OCI-LY7 (cell line): ENCODE data around the gene BUD13. TPM values are rescaled to one million over a fixed set of nuclear protein-coding genes. Genes with fewer than 3 reads are reported as not detected.

Experiments
- BruUV-seq: library from RNA; stranded (reverse); fragments of 400-500 nt; replicated peaks from 2 replicates; lab custom pipeline; 2021; lab: Mats Ljungman, UMichigan
- CTCF ChIA-PET: fragments of 300-600 bp; sonication (Branson Sonifier 250); formaldehyde crosslinking; loops from one replicate; lab custom pipeline; 2022; ENCODE audit warnings: antibody characterized with exemption; ENCODE audit not compliant: unreplicated experiment; lab: Charles Lee
- POLR2A ChIA-PET: fragments of 300-600 bp; sonication (Branson Sonifier 250); formaldehyde crosslinking; loops from one replicate; lab custom pipeline; 2022; ENCODE audit warnings: antibody characterized with exemption; lab: Charles Lee
- DNase-seq: peaks from one replicate; pipeline ENCODE4 v3.0.0-alpha.2; 2015; ENCODE audit warnings: low spot score
- H2AFZ ChIP-seq: fragments of 200-600 bp; sonication (generic), shearing (Covaris generic); 2 replicates; pipeline ENCODE4 v1.6.1; 2014; ENCODE audit warnings: mild to moderate bottlenecking, antibody characterized with exemption, low read length, moderate library complexity
- H3K27ac ChIP-seq: fragments of 200-600 bp; sonication (generic); 2 replicates; pipeline ENCODE4 v1.5.1; 2014; ENCODE audit warnings: mixed run types, low read depth, mild to moderate bottlenecking, moderate library complexity, low read length, inconsistent platforms; ENCODE audit not compliant: poor library complexity, severe bottlenecking
- H3K36me3 ChIP-seq: fragments of 200-600 bp; sonication (generic); 2 replicates; pipeline ENCODE4 v1.6.1; 2014; ENCODE audit warnings: mild to moderate bottlenecking, antibody characterized with exemption, low read length, moderate library complexity, mixed read lengths; ENCODE audit not compliant: insufficient read depth
- H3K4me1 ChIP-seq: fragments of 200-600 bp; sonication (generic); 2 replicates; pipeline ENCODE4 v1.5.1; 2014; ENCODE audit warnings: mild to moderate bottlenecking, low read length; ENCODE audit not compliant: insufficient read depth, poor library complexity, severe bottlenecking
- H3K4me2 ChIP-seq: fragments of 200-600 bp; sonication (generic); 2 replicates; pipeline ENCODE4 v1.6.1; 2014; ENCODE audit warnings: mild to moderate bottlenecking, low read length
- H3K4me3 ChIP-seq: fragments of 200-600 bp; sonication (generic); 2 replicates; pipeline ENCODE4 v1.5.1; 2014; ENCODE audit warnings: mild to moderate bottlenecking, low read depth, low read length; ENCODE audit not compliant: poor library complexity, severe bottlenecking
- H3K79me2 ChIP-seq: fragments of 200-600 bp; sonication (generic); 2 replicates; pipeline ENCODE4 v1.6.1; 2016; ENCODE audit warnings: low read depth, mild to moderate bottlenecking, low read length, moderate library complexity, mixed read lengths; ENCODE audit not compliant: insufficient read depth
- H3K9me2 ChIP-seq: fragments of 200-600 bp; sonication (generic); 2 replicates; pipeline ENCODE4 v1.6.1; 2016; ENCODE audit warnings: mild to moderate bottlenecking, low read length, mixed read lengths; ENCODE audit not compliant: insufficient read depth
- H3K9me3 ChIP-seq: fragments of 200-600 bp; sonication (generic); 2 replicates; pipeline ENCODE4 v1.6.1; 2014; ENCODE audit warnings: mild to moderate bottlenecking, mixed run types, low read length, mixed read lengths
- H4K20me1 ChIP-seq: fragments of 200-600 bp; sonication (generic); 2 replicates; pipeline ENCODE4 v1.6.1; 2014; ENCODE audit warnings: mild to moderate bottlenecking, antibody characterized with exemption, low read length, moderate library complexity, mixed read lengths; ENCODE audit not compliant: insufficient read depth
- CTCF ChIP-seq: fragments of 200-600 bp; sonication (generic); conservative IDR thresholded peaks from 2 replicates; pipeline ENCODE4 v1.5.1; 2014; ENCODE audit warnings: mild to moderate bottlenecking, antibody characterized with exemption, low read length, moderate library complexity, mixed read lengths
- EZH2phosphoT487 ChIP-seq: fragments of 200-600 bp; sonication (generic); IDR thresholded peaks from 2 replicates; pipeline ENCODE4 v1.6.1; 2018; ENCODE audit warnings: low read depth, borderline replicate concordance, mild to moderate bottlenecking, mixed run types, antibody characterized with exemption, low read length, moderate library complexity, mixed read lengths
- intact Hi-C: fragments of 100-400 bp; cut with micrococcal nuclease; formaldehyde crosslinking; loops from one replicate; pipeline ENCODE4 v1.10.0; 2022; ENCODE audit not compliant: unreplicated experiment
- total RNA-seq, 2 experiments: library from RNA; depleted of rRNA in 1 of 2; stranded (reverse); fragments of >200 nt in 1 of 2; shearing (Covaris generic) in 1 of 2; gene quantifications; 2 replicates each; pipeline ENCODE4 v1.2.3, GENCODE V29; 2014 to 2022

The BUD13 gene
- total RNA-seq, 2 experiments from 2014 or later = 28.6 to 30.3 TPM

DNA sequence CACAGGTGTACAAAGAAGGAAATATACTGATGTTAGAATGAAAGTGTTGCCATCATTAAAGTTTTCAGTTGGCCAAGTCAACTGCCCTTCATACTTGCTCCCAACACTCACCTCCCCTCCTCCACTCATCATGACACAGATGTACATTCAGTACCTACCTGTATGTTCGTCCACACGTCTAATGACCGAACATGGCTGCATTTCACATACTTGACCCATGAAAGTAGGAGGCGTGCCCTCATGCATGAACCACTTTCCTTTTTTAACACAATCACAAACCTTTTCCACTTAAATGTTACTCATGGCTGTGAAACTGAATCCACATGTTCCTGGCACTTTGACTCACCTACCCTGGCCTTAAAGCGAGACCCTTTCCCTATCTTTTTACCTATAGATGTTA, 3.2 kb upstream of the BUD13 start:
- CTCF ChIA-PET = no interaction called here

DNA sequence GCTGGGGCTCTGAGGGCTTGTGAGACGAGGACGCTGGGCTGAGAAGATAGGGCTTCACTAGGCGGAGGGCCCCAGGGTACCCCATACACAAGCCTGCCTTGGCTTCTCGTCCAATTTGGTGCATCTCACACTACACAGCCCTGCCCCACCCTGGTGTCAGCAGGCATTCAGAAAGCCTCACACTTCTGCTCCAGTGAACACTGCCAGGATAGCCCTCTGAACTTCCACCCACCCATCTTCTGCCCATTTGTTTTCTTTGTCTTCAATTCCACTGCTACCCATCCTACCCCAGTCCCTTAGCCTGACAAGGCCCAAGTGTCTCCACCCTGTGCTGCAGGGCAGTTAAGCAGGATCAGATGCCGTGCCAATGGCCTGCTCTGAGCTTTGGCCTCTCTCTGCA, 1.9 kb upstream of the BUD13 start:
- no peak for DNase-seq
- Histone ChIP-seq H3K9me2 (no peaks in the 10 kb centered on the region), H3K4me1 (peaks cover 43% of the 10 kb centered on the region), H2AFZ (no peak overlapping the region), H3K4me3 (no peak overlapping the region), H3K9me3 (no peaks in the 10 kb centered on the region), H3K4me2 (no peak overlapping the region), H3K36me3 (peaks cover 46% of the 10 kb centered on the region), H3K27ac (no peak overlapping the region), H3K79me2 (peaks cover 24% of the 10 kb centered on the region), H4K20me1 (no peaks in the 10 kb centered on the region)
- intact Hi-C loops = loop anchor here (5.0 kb wide), 1 partner anchor 458 kb away; the partner anchor contains the start of genes PCSK7 and RNF214
- CTCF ChIA-PET = no interaction called here
- no peak for TF ChIP-seq CTCF
- TF ChIP-seq EZH2phosphoT487 = no peak
- POLR2A ChIA-PET = interaction anchor here (1.4 to 2.4 kb wide), 2 partner anchors 9 to 12 kb away, joined by 6 to 8 read pairs; no protein-coding TSS in a partner anchor
- BruUV-seq = no TSS peak

More for the DNA sequence above, 3.2 kb upstream of the BUD13 start:
- Histone ChIP-seq H3K9me3 (no peaks in the 10 kb centered on the region), H3K27ac (peak overlapping the region; percentile 3), H3K79me2 (peaks cover 15% of the 10 kb centered on the region), H3K4me3 (no peak overlapping the region), H2AFZ (no peak overlapping the region), H3K9me2 (no peaks in the 10 kb centered on the region), H3K4me1 (peaks cover 34% of the 10 kb centered on the region), H3K36me3 (peaks cover 51% of the 10 kb centered on the region), H3K4me2 (no peak overlapping the region), H4K20me1 (no peaks in the 10 kb centered on the region)
- no TSS peak for BruUV-seq
- TF ChIP-seq EZH2phosphoT487 = no peak
- intact Hi-C loops = no loop called here
- no peak for DNase-seq
- POLR2A ChIA-PET = interaction anchor here (0.6 kb wide), 1 partner anchor 603 kb away, joined by 3 read pairs; no protein-coding TSS in a partner anchor

DNA sequence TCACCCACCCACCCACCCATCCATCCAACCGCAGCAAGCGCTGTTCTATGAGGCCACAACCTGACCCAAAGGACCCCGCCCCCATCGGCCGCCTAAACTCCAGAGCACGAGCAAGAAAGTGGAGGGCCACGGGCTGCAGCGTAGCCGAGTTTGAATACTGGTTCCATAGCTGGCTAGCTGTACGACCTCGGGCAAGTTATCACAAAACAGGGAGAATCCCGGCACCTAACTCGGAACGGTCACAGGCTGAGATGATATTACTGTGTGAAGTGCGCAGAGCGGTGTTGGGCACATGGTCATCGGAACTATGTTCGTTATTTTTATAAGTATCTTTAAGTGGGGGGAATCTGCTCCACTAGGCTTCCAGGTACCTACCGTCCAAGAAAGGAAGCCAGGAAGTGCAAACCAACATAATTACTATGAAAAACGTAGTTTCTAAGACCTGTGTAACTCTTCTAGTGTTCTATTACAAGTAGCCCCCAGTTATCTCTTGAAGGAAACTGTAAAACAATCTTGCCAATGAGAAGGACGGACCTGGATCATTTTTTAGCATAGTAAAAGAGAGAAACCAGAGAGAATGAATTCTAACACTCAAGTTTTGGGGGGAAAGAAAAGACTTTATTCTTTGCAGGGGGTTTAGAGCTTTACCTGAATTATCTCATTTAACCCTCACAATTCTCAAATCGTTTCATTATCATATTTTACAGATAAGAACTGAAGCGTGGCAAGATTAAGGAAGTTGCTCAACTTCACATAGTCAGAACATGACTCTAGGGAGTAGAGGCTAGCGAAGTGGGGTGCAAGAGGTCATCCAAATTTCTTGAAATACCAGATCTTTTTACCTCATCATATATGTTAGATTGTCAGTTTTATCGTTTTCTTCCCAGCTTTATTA, 663 bp upstream of the BUD13 start:
- Histone ChIP-seq H3K4me3 (peak overlapping the region; percentile 81), H3K4me2 (peak overlapping the region; percentile 79), H3K27ac (peak overlapping the region; percentile 81), H3K4me1 (peaks cover 43% of the 10 kb centered on the region), H3K36me3 (peaks cover 46% of the 10 kb centered on the region), H3K79me2 (peaks cover 28% of the 10 kb centered on the region), H2AFZ (peak overlapping the region; percentile 75), H3K9me3 (no peaks in the 10 kb centered on the region), H4K20me1 (no peaks in the 10 kb centered on the region), H3K9me2 (no peaks in the 10 kb centered on the region)
- intact Hi-C loops = loop anchor here (2.0 to 5.0 kb wide), 2 partner anchors 405 to 459 kb away; partner anchors contain the start of genes PCSK7, RNF214 and SIDT2
- peak; percentile 29 for DNase-seq
- BruUV-seq = TSS peak; percentile 97
- TF ChIP-seq CTCF = no peak
- no peak for TF ChIP-seq EZH2phosphoT487
- ChIA-PET POLR2A (interaction anchor here (0.6 to 3.2 kb wide), 7 partner anchors 9 to 498 kb away, joined by 3 to 19 read pairs (median 4); partner anchors contain the start of gene ZPR1), CTCF (no interaction called here)
